GM19193 (cell line): ENCODE data around the gene HOXC11.

Source experiments
- POLR2A ChIP-seq: IDR thresholded peaks from 4 replicates; pipeline ENCODE4 v1.6.1; 2011; ENCODE audit not compliant: insufficient read depth, insufficient read length; ENCODE audit errors: extremely low read depth

Gene HOXC11

GRCh38 chr12:54019091-54019811, 46.3 kb downstream of the HOXC11 start:
- TF ChIP-seq POLR2A, result no peak

- no peak for TF ChIP-seq POLR2A
Measured at GRCh38 chr12:54019924-54020590, 47.1 kb downstream of the HOXC11 start.

DNA sequence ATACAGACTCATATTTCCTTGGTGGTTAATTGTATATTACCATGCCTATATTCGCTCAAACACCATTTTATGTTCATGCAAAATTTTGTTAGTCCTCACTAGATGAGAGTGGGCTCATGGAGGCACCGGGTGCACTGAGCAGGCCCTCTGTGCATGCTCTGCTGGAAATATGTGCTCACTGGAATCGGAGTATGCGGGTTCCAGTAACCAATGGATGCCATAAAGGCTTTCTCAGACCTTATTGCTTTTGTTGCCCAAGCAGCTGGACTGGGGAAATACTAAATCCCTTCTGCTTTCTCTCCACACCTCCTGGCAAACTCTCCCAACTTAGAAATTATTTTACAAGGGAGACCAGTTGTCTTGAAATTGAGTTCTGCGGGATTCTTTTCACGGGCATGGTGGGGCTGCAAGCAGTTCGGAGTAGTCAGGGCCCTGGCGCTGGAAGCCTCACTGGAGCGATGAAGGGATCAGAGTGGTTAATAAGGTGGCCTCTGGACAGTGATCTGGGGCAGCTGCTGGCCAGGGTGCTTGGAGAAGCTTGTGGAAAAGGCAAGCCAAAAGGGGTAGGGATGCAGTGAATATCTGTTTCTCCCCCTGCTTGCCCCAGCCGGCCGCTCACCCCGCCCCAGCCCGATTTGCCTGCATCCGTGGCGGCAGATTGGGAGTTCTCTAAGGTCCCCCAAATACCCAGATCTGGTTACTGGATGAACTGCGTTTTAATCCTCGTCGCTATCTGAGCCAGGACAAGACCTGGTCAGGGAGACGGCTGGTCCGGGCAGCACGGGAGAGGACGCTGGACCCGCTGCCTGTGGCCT, 47.9 kb downstream of the HOXC11 start:
- no peak for TF ChIP-seq POLR2A

- TF ChIP-seq POLR2A, result no peak
Measured at GRCh38 chr12:54021432-54022013, 48.6 kb downstream of the HOXC11 start.

DNA sequence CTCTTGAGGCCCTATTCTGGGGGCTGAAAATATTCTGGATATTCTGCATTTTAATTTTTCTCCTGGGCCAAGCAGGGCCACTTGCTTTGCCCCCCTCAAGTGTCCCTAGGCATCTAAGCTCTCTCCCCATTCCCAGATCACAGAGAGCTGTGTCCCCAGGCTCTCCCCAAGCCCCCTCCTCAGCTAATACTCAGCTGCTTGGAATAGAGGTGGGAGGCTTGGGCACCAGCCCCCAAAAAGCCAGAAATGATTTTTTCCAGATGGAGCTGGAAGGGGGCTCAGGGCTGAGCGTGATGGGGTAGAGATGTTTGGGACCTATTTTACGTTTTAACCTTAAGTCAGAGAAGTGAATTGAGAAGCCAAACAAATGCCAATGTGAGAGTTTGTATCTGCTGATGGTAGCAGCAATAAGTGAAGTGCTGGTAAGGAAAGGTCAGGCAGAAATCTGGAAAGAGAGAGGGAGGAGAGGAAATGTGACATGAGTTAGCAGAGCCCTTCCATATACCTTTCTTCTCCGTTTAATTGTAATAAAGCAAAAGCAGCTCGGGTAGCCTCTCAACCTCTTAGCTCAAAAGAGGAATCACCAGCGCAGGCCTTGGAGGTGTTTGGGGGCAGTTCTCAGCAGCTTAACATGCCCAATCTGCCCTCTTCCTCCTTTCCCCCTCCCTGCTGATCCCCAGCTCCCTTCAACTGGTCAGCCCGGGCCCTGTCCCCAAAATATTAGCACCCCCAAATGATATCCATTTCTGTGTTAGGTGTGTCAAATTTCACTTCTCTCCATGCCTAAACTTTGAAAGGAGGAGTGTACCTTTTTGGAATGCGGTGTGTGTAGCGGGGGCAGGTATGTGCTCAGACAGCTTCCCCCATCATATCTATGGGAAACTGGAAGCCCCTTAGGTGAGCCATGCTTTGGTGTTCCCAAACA, 50.3 kb downstream of the HOXC11 start:
- no peak for TF ChIP-seq POLR2A

DNA sequence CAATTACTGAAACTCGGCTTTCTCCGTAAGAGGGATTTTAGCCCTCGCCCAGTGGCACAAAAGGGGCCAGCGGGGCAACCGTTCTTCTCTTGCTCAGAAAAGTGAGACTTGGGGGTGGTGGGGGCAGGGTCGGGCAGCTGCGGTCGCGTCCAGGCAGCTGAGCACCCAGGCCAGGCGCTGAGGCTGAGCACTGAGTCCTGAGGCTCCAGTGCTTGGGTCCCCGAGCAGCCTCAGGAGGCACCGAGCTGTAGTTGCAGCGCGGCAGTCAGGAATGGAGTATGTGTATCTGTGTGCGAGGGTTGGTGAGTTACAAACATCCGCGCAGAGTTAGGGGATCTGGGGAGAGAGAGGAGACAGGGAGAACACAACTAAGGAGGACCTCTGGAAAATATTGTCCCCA, 51.2 kb downstream of the HOXC11 start:
- no peak for TF ChIP-seq POLR2A

DNA sequence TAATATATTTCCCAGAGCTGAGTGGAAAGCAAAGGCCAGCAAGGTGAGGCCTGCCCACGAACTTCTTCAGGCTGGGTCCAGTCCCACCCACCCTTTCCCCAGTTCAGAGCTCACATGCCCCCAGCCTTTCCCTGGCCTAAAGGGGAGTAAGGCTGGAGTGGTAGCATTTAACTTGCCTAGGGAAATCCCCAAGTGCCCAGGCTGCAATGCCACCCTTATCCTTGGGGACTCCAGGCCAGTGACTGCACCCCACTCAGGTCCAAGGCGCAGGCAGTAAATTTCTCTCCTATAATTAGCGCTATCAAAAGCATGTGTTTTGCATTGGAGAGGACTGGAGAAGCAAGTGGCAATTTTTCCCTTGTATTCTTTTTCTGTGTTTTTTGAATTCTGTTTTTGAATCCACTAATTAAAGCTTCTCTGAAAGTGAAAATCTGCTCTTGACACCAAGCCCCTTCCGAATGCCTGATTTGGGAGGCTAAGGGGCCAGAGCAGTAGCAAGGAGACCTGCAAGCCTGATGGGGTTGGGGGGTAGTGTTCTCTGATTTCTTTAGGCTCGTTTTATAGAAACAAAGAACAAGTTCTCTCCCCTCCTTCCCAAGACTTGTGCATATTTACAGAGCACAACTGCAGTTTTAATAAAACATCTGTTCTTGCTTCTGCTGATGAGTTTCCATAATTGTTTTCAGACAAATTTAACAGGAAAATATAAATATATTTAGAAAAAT, 51.8 kb downstream of the HOXC11 start:
- TF ChIP-seq POLR2A, result no peak

GRCh38 chr12:54025499-54026405, 52.8 kb downstream of the HOXC11 start:
- TF ChIP-seq POLR2A, result no peak

DNA sequence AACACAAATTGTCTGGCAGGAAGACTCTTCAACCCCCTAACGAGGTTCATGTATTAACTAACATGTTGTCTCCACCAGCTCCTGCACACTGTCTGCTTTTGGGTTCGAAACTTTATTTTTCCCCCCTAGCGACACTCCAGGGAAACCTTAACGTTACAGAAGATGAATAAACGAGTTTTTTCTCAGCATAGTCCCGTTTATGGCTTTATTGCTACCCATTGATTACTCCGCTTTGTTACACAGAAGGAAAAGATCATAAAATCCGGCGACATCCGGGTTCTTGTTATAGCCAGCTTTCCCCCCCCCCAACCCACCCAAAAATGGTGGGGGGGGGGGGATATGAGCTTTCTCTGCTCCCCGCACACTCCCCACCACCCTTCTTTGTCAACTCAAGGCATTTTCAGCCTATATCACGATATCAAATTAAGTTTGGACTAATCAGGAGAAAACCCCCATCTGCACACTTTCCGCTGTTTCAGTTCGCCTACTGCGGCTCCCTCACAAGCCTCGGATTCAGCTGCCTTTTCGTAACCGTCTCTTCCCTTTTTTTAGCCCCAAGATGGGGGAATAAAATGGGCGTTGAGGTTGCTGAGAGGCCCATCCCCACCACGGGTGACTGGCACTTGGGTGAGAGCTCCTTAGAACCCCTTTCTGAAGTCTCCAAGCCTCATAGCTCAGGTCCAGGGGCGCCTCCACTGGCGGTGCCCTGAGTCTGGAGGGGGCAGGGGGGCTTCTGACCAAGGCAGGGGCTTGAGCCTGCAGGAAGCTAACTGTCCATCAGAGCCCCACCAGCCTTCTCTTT, 53.9 kb downstream of the HOXC11 start:
- no peak for TF ChIP-seq POLR2A
